GM12891 (cell line): ENCODE data around the gene CBFA2T2.
"Not testable (repeated sequence)": the region's sequence is repeated elsewhere in the genome, so short reads cannot be mapped to it uniquely, and the experiment has no call there.

Experiments used
- DNase-seq: peaks from one replicate; pipeline ENCODE4 v3.0.0; 2011; ENCODE audit warnings: low spot score; ENCODE audit not compliant: insufficient read length
- FAIRE-seq: peaks from 2 replicates; lab custom pipeline; 2011; peaks lifted over from hg19 to GRCh38; lab: Jason Lieb, UNC
- PAX5 ChIP-seq: IDR thresholded peaks from 2 replicates; pipeline ENCODE4 v1.6.1; 2011; ENCODE audit warnings: low read length, moderate library complexity, mild to moderate bottlenecking; ENCODE audit not compliant: insufficient read depth, severe bottlenecking
- POLR2A ChIP-seq: IDR thresholded peaks from 2 replicates; pipeline ENCODE4 v1.6.1; 2011; ENCODE audit warnings: low read depth, low read length, control low read depth
- POLR2AphosphoS5 ChIP-seq: IDR thresholded peaks from 2 replicates; pipeline ENCODE4 v1.6.1; 2011; ENCODE audit warnings: low read depth, low read length, control low read depth
- POU2F2 ChIP-seq: IDR thresholded peaks from 2 replicates; pipeline ENCODE4 v1.6.1; 2011; ENCODE audit warnings: low read depth, mild to moderate bottlenecking, control low read depth, low read length, moderate library complexity
- SPI1 ChIP-seq: IDR thresholded peaks from 2 replicates; pipeline ENCODE4 v1.6.1; 2011; ENCODE audit warnings: low read depth, low read length, control low read depth
- TAF1 ChIP-seq: IDR thresholded peaks from 2 replicates; pipeline ENCODE4 v1.6.1; 2011; ENCODE audit warnings: low read depth, low read length, control low read depth

The CBFA2T2 gene

GRCh38 chr20:33560026-33560425 lies 70.1 kb downstream of the CBFA2T2 start:
- FAIRE-seq (peak; percentile 5), DNase-seq (no peak)
- TF ChIP-seq TAF1 (no peak), PAX5 (no peak), POU2F2 (no peak)

- not testable (repeated sequence) for DNase-seq, FAIRE-seq
Measured at GRCh38 chr20:33561053-33561452, 71.2 kb downstream of the CBFA2T2 start.

- FAIRE-seq (no peak), DNase-seq (no peak)
- TF ChIP-seq SPI1 (no peak), POLR2A (no peak), TAF1 (no peak), PAX5 (no peak), POU2F2 (no peak), POLR2AphosphoS5 (no peak)
Measured at GRCh38 chr20:33561692-33562601, 72.1 kb downstream of the CBFA2T2 start.

- no peak for TF ChIP-seq POU2F2
- no peak for TF ChIP-seq TAF1
- TF ChIP-seq PAX5 = no peak
- no peak for TF ChIP-seq SPI1
- TF ChIP-seq POLR2A = no peak
- DNase-seq = no peak
- FAIRE-seq = no peak
Measured at GRCh38 chr20:33563788-33564187, 73.9 kb downstream of the CBFA2T2 start.

GRCh38 chr20:33566781-33567603 lies 77.1 kb downstream of the CBFA2T2 start:
- no peak for TF ChIP-seq POLR2AphosphoS5
- TF ChIP-seq PAX5 = no peak
- no peak for TF ChIP-seq POLR2A
- no peak for TF ChIP-seq SPI1
- no peak for TF ChIP-seq POU2F2
- no peak for TF ChIP-seq TAF1
- DNase-seq (no peak), FAIRE-seq (no peak)

- DNase-seq = no peak
- FAIRE-seq = no peak
- TF ChIP-seq POLR2AphosphoS5 (no peak), POLR2A (no peak), SPI1 (no peak), TAF1 (no peak), POU2F2 (no peak)
Measured at GRCh38 chr20:33567949-33568348, 78.1 kb downstream of the CBFA2T2 start.

GRCh38 chr20:33568378-33568777 lies 78.5 kb downstream of the CBFA2T2 start:
- peak; percentile 30 for DNase-seq
- TF ChIP-seq SPI1 (no peak), TAF1 (no peak), POU2F2 (no peak), PAX5 (no peak), POLR2AphosphoS5 (no peak), POLR2A (no peak)
- FAIRE-seq = peak; percentile 66

GRCh38 chr20:33568868-33569801 lies 79.2 kb downstream of the CBFA2T2 start:
- FAIRE-seq (no peak), DNase-seq (no peak)
- TF ChIP-seq SPI1 (no peak), POU2F2 (no peak), PAX5 (no peak), TAF1 (no peak), POLR2A (no peak), POLR2AphosphoS5 (no peak)
